NCI-H2029 treated with DMSO at 0.1 percent for 48 hours (cell line): ENCODE results near the gene PSD2.

Experiments
- DNase-seq: peaks from one replicate; lab custom pipeline; 2025; lab: John Stamatoyannopoulos, UW

The PSD2 gene

GRCh38 chr5:139880416-139881142 lies 85.0 kb downstream of the PSD2 start:
- DNase-seq: no peak

DNA sequence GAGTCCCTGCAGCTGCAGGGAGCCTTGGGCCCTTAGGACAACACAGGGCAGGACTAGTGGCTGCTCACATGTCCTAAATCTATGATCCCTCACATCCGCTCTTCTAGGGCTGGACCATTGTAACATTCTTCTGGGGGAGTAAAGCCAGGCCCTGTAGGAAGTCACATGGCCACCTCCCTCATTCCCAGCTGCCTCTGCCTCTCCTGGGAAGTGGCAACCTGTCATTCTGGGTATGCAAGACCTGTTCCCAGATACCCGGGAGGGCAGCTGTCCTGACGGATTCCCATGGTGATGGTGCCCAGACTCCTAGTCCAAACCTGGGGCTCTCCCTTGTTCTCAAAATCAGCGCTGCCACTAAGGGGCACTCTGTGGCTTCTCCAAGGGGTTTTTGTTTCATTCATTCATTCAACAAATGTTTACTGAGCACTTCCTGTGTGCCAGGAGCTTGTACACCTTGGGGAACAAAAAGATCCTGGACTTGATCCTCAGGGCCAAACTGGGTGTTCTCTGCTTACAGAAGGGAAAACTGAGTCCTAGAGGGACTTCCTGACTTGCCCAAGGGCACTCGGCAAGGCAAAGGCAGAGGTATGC lies 85.6 kb downstream of the PSD2 start:
- DNase-seq: no peak

DNA sequence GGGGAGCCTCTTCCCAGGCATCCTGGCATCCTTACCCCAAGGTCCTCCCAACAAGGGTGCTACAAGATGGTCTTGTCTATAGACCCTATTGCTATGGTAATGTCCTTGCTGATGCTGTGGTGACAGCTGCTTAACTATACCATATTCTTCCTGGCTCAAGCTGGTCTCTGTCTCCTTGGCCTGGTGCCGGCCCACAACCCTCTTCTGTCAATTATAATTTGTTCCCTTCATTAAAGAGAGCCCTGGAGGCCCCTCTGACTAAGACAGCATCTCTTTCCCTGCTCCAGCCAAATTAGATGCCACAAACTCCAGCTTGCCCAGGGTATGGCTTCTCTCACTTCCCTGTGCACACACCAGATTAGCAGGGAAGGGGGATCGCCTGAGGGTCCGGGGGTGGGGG lies 86.7 kb downstream of the PSD2 start:
- DNase-seq: no peak

DNA sequence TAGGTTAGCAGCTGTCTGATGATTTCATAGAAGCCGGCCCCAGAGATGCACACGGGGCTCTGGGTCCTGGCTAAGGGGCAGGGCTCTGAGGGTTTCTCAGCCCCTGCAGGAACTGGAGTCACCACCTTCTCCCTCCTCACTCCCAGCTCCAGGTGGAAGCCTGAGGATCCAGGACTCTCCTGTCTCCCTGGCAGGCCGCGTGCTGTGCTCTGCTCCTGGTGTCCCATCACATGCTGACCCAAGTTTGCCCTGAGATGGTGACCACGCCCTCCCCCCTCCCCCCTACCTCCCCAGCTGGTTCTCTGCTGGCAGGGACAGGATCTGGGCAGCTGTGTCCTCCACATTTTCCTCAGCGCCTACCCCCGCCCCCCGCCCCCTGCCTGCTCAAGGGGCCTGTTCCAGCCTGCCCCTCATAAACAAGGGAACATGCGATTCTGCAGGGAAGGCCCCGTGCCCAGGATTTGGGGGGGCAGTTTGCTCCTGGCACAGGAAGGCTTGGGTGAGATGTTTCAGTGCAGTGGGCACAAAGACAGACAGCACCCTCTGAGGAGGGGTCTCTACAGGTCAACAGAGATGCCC lies 87.4 kb downstream of the PSD2 start:
- no peak for DNase-seq

GRCh38 chr5:139884144-139884543 lies 88.5 kb downstream of the PSD2 start:
- no peak for DNase-seq

DNA sequence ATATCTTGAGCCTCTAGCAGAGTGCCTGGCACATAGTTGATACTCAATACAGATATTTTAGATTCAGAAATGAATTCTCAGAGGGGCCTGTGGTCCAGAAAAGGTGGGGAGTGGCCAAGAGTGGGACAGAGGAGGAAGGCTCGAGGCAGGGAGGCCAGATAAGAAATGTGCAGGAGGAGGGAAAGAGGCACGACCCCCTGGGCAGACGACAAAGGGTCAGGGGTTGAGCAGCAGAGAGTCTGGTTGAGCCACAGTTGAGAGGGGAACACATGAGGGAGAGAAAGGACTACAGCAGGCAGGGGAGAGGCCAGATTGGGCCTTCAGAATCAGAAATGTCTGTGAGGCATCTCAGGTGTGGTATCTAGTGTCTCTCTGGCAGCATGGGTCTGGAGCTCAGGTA lies 89.1 kb downstream of the PSD2 start:
- no peak for DNase-seq

- DNase-seq: no peak
Observed at GRCh38 chr5:139885172-139885856, 89.7 kb downstream of the PSD2 start.

- DNase-seq: no peak
Observed at GRCh38 chr5:139885857-139886208, 90.2 kb downstream of the PSD2 start.

DNA sequence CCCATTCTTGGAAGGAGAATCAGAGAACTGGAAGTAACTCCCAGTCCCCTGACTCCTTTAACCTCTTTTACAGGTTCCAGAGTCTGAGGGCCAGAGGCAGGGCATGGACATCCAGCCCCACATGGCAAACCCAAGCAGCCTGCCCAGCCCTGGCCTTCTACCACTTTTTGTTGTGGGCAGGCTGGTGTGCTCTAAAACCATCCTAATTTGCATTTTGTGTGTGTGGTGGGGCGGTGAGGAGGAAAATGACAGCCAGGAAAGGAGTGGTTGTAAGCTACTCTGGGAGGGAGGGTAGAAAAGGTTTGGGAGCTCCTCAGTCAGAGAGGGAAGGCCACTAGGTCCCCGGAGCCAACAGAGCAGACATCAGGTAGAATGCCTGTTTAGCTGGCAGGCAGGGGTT lies 90.6 kb downstream of the PSD2 start:
- no peak for DNase-seq

GRCh38 chr5:139888370-139888769 lies 92.8 kb downstream of the PSD2 start:
- no peak for DNase-seq

GRCh38 chr5:139889410-139889809 lies 93.8 kb downstream of the PSD2 start:
- no peak for DNase-seq

GRCh38 chr5:139893873-139894272 lies 98.3 kb downstream of the PSD2 start:
- no peak for DNase-seq
